ENCODE results near the gene RYR1.

Gene RYR1

GRCh38 chr19:38616265-38616664 is 182.8 kb downstream of the RYR1 start:
- Histone ChIP-seq H3K27me3 (ENCODE audit: insufficient read depth, low read length, poor library complexity, severe bottlenecking) (no peaks in the 10 kb centered on the region), H3F3A (ENCODE audit: low read depth) (peaks cover 6% of the 10 kb centered on the region), H3K4me2 (ENCODE audit: low read depth, low read length, poor library complexity, severe bottlenecking) (peak overlapping the region; percentile 88), H3K4me1 (ENCODE audit: insufficient read depth, low read length, poor library complexity, severe bottlenecking) (peaks cover 37% of the 10 kb centered on the region), H3K9me3 (ENCODE audit: insufficient read depth, low read depth, low read length) (no peaks in the 10 kb centered on the region), H3K9me2 (replicated peaks; ENCODE audit: low read depth, low read length) (no peaks in the 10 kb centered on the region), H3K79me2 (ENCODE audit: insufficient read depth, low read length) (peaks cover 41% of the 10 kb centered on the region), H3K9ac (ENCODE audit: low read depth, low read length, poor library complexity, severe bottlenecking) (peak overlapping the region; percentile 93), H4K20me1 (ENCODE audit: insufficient read depth, low read length, poor library complexity, severe bottlenecking) (peaks cover 12% of the 10 kb centered on the region), H2AFZ (ENCODE audit: low read length) (no peak overlapping the region), H3K36me3 (ENCODE audit: insufficient read depth, low read length) (peaks cover under 1% of the 10 kb centered on the region; the same call in 1 of the 2 replicates), H3K4me3 (ENCODE audit: low read length, poor library complexity, severe bottlenecking) (peak overlapping the region; percentile 88)
- no peak for TF ChIP-seq CTCF (conservative IDR thresholded peaks at IDR 0.05; ENCODE audit: low read length)
- TF ChIP-seq EZH2phosphoT487 (IDR thresholded peaks at IDR 0.05; ENCODE audit: borderline replicate concordance): no peak

GRCh38 chr19:38617283-38617763 is 183.8 kb downstream of the RYR1 start:
- no peaks in the 10 kb centered on the region for H3K9me3 ChIP-seq (ENCODE audit: insufficient read depth, low read depth, low read length)
- peak overlapping the region; percentile 93 for H3K9ac ChIP-seq (ENCODE audit: low read depth, low read length, poor library complexity, severe bottlenecking)
- peak overlapping the region; percentile 85 for H2AFZ ChIP-seq (ENCODE audit: low read length)
- H3K79me2 ChIP-seq (ENCODE audit: insufficient read depth, low read length): peaks cover 50% of the 10 kb centered on the region
- peak overlapping the region; percentile 88 for H3K4me3 ChIP-seq (ENCODE audit: low read length, poor library complexity, severe bottlenecking)
- peak overlapping the region; percentile 88 for H3K4me2 ChIP-seq (ENCODE audit: low read depth, low read length, poor library complexity, severe bottlenecking)
- H3K27me3 ChIP-seq (ENCODE audit: insufficient read depth, low read length, poor library complexity, severe bottlenecking): no peaks in the 10 kb centered on the region
- peaks cover 12% of the 10 kb centered on the region for H4K20me1 ChIP-seq (ENCODE audit: insufficient read depth, low read length, poor library complexity, severe bottlenecking)
- peaks cover 6% of the 10 kb centered on the region for H3F3A ChIP-seq (ENCODE audit: low read depth)
- H3K9me2 ChIP-seq (replicated peaks; ENCODE audit: low read depth, low read length): no peaks in the 10 kb centered on the region
- H3K36me3 ChIP-seq (ENCODE audit: insufficient read depth, low read length): peaks cover 4% of the 10 kb centered on the region; the same call in 1 of the 2 replicates
- TF ChIP-seq CTCF (conservative IDR thresholded peaks at IDR 0.05; ENCODE audit: low read length): no peak
- no peak for TF ChIP-seq EZH2phosphoT487 (IDR thresholded peaks at IDR 0.05; ENCODE audit: borderline replicate concordance)
- peaks cover 37% of the 10 kb centered on the region for H3K4me1 ChIP-seq (ENCODE audit: insufficient read depth, low read length, poor library complexity, severe bottlenecking)

GRCh38 chr19:38617764-38618589 is 184.5 kb downstream of the RYR1 start, which contains the start of gene MAP4K1:
Gene MAP4K1, minus strand, starts transcription at chr19:38617953. Its CDS starts 58 bp downstream, at chr19:38617895.
- Histone ChIP-seq H3K36me3 (ENCODE audit: insufficient read depth, low read length) (peaks cover 4% of the 10 kb centered on the region; the same call in 1 of the 2 replicates), H3K9me3 (ENCODE audit: insufficient read depth, low read depth, low read length) (no peaks in the 10 kb centered on the region), H3K79me2 (ENCODE audit: insufficient read depth, low read length) (peaks cover 50% of the 10 kb centered on the region), H3K4me3 (ENCODE audit: low read length, poor library complexity, severe bottlenecking) (peak within 1 kb of the TSS; percentile 88), H3K9me2 (replicated peaks; ENCODE audit: low read depth, low read length) (no peaks in the 10 kb centered on the region), H4K20me1 (ENCODE audit: insufficient read depth, low read length, poor library complexity, severe bottlenecking) (peaks cover 12% of the 10 kb centered on the region), H3K9ac (ENCODE audit: low read depth, low read length, poor library complexity, severe bottlenecking) (peak within 1 kb of the TSS; percentile 93), H3F3A (ENCODE audit: low read depth) (peaks cover 6% of the 10 kb centered on the region), H3K4me1 (ENCODE audit: insufficient read depth, low read length, poor library complexity, severe bottlenecking) (peaks cover 37% of the 10 kb centered on the region), H3K4me2 (ENCODE audit: low read depth, low read length, poor library complexity, severe bottlenecking) (peak within 1 kb of the TSS; percentile 88), H3K27me3 (ENCODE audit: insufficient read depth, low read length, poor library complexity, severe bottlenecking) (no peaks in the 10 kb centered on the region), H2AFZ (ENCODE audit: low read length) (peak within 1 kb of the TSS; percentile 85)
- TF ChIP-seq CTCF (conservative IDR thresholded peaks at IDR 0.05; ENCODE audit: low read length) (no peak), EZH2phosphoT487 (IDR thresholded peaks at IDR 0.05; ENCODE audit: borderline replicate concordance) (no peak)

Data from Loucy (cell line).